Measurements from ENCODE around the gene NEK5.
"Not testable (repeated sequence)": the region's sequence is repeated elsewhere in the genome, so short reads cannot be mapped to it uniquely, and the experiment has no call there.

The NEK5 gene

GRCh38 chr13:52079891-52080290 is 49.0 kb downstream of the NEK5 start:
- DNase-seq (ENCODE audit: low spot score) = not testable (repeated sequence)

- peak; percentile 43 for DNase-seq (ENCODE audit: low spot score)
Observed at GRCh38 chr13:52070929-52071523, 57.8 kb downstream of the NEK5 start.

GRCh38 chr13:52067237-52067636 is 61.6 kb downstream of the NEK5 start:
- no peak for DNase-seq (ENCODE audit: low spot score)

- DNase-seq (ENCODE audit: low spot score) = no peak
Observed at GRCh38 chr13:52061587-52061986, 67.3 kb downstream of the NEK5 start.

GRCh38 chr13:52061064-52061463 is 67.8 kb downstream of the NEK5 start:
- not testable (repeated sequence) for DNase-seq (ENCODE audit: low spot score)

GRCh38 chr13:52053460-52053859 is 75.4 kb downstream of the NEK5 start:
- peak; percentile 96 for DNase-seq (ENCODE audit: low spot score)

GRCh38 chr13:52051400-52051799 is 77.5 kb downstream of the NEK5 start:
- DNase-seq (ENCODE audit: low spot score) = no peak

GRCh38 chr13:52048516-52048915 is 80.4 kb downstream of the NEK5 start:
- no peak for DNase-seq (ENCODE audit: low spot score)

GRCh38 chr13:52047463-52047862 is 81.4 kb downstream of the NEK5 start:
- DNase-seq (ENCODE audit: low spot score) = no peak

- no peak for DNase-seq (ENCODE audit: low spot score)
Observed at GRCh38 chr13:52043675-52044074, 85.2 kb downstream of the NEK5 start.

- DNase-seq (ENCODE audit: low spot score) = no peak
Observed at GRCh38 chr13:52036037-52036436, 92.8 kb downstream of the NEK5 start.

GRCh38 chr13:52034616-52035226 is 94.2 kb downstream of the NEK5 start:
- no peak for DNase-seq (ENCODE audit: low spot score)

GRCh38 chr13:52033039-52033438 is 95.8 kb downstream of the NEK5 start:
- DNase-seq (ENCODE audit: low spot score) = no peak

GRCh38 chr13:52030401-52030800 is 98.5 kb downstream of the NEK5 start:
- not testable (repeated sequence) for DNase-seq (ENCODE audit: low spot score)

- no peak for DNase-seq (ENCODE audit: low spot score)
Observed at GRCh38 chr13:52029569-52029968, 99.3 kb downstream of the NEK5 start.

- no peak for DNase-seq (ENCODE audit: low spot score)
Observed at GRCh38 chr13:52027832-52028231, 101.0 kb downstream of the NEK5 start.

GRCh38 chr13:52026246-52026626 is 102.6 kb downstream of the NEK5 start:
- no peak for DNase-seq (ENCODE audit: low spot score)

GRCh38 chr13:52025475-52026245 is 103.2 kb downstream of the NEK5 start:
- no peak for DNase-seq (ENCODE audit: low spot score)

- DNase-seq (ENCODE audit: low spot score) = no peak
Observed at GRCh38 chr13:52024481-52024880, 104.4 kb downstream of the NEK5 start, which contains the start of gene UTP14C. Gene UTP14C (plus strand): TSS chr13:52024691. CDS start chr13:52028805, 4,114 bp downstream.

- DNase-seq (ENCODE audit: low spot score) = no peak
Observed at GRCh38 chr13:52022356-52022755, 106.5 kb downstream of the NEK5 start.

- no peak for DNase-seq (ENCODE audit: low spot score)
Observed at GRCh38 chr13:52020191-52020590, 108.7 kb downstream of the NEK5 start.

- no peak for DNase-seq (ENCODE audit: low spot score)
Observed at GRCh38 chr13:52016296-52016695, 112.6 kb downstream of the NEK5 start.

GRCh38 chr13:52012512-52012836 is 116.4 kb downstream of the NEK5 start:
- no peak for DNase-seq (ENCODE audit: low spot score)

Data from SK-N-DZ (cell line).